NCI-H1105 (cell line): Measurements from ENCODE around the gene HSPA12A.

Source experiments
- DNase-seq: peaks from one replicate; lab custom pipeline; 2025; lab: John Stamatoyannopoulos, UW

HSPA12A gene

DNA sequence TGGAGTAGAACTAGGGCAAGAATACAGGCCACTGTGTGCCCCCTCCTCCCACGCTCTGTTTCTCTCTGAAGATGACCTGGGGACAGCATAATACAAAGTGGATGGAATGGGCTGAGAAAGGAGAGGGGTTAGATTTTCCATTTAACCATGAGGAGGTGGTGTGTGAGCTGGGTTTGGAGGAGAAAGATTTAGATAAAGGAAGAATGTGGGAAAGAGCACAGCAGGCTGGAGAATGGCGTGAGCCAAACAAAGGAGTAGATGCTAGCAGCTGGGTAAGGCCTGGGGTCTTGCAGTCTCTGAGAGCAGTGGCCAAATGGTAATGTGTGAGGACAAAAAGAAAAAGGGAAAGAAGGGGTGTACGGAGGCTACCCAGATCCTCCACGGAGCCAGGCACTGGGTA is 113.0 kb downstream of the HSPA12A start:
- no peak for DNase-seq

DNA sequence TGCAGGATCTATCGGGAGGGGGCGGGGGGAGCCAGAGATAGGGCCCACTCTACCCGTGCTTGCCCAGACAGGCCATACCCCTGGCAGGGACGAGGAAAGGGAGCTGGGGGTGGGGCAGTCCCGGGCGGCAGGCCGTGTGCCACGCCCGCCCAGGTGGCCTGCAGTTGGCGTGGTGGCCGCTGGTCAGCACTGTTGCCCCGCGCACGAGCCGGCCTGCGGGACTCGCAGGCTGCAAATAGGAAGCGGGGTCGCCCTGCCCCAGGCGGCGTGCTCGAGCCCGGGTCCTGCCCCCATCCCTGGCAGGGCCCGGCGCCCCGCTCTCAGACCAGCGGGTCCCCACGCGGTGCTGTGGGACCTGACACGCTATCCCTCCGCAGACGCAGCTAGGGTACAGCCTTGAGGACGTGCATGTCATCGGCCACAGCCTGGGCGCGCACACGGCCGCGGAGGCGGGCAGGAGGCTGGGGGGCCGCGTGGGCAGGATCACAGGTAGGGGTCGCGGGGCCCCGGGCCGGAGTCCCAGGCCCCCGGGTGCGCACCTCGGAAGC is 114.9 kb downstream of the HSPA12A start:
- no peak for DNase-seq

DNA sequence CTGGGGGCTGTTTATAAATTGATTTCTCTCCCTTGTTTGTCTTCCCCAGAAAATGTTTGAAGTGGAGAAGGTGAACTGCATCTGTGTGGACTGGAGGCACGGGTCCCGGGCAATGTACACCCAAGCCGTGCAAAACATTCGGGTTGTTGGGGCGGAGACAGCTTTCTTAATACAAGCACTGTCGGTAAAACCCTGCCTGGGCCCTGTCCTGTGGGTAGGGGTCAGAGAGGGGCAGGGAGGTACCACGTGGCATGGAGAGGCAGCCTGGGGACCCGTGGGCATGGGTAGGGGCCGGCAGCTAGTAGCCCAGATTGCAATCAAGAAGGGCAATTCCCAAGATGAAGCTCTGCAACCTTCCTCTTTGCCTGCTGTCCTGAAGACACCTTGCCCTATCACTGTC is 115.6 kb downstream of the HSPA12A start:
- no peak for DNase-seq

DNA sequence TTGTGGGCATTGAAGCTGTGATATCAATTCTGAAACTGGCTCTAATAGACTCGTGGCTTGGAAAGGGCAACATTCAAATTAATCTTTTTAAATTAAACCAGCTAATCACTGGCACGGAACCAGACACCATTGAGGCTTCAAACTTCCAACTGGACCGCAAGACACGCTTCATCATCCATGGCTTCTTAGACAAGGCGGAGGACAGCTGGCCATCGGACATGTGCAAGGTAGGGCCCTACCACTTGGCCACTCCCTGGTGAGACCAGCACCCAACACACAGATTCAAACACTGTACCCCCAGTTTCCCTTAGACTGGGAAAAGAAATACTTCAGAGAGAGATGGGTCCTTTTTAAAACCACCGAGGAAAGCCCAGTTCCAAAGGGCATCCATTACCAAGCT is 116.5 kb downstream of the HSPA12A start:
- no peak for DNase-seq

DNA sequence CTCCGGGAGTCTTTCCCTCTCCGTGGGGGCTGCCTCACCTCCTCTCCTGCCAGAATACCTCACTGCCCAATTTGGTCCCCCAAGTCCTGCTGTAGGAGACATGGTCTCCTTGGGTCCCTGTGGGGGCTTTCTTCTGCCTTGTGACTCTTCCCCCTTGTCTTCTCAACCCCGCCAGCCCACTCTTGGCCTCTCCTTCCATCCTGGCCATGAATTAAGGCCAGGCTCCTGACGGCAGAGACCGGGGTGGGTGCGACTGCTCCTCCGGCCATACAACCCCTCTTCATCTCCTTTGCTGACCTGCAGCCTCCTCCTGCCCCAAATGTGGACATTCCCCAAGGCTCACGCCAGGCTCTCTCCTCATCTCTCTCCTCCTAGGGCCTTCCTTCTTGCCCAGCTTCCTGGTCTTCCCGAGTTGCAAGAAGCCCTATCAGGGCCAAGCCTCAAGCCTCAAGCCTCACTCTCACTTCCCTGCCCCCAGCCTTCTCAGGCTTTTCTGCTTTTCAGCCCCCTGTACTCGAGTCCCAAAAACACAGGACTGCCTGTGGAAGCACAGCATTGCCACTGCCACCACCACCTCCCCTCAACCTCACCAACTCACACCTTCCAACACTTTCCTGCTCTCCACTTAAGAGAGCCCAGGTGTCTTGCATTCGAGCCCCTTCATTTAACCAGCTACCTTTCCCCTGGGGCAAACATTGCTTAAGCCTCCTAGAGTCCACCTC is 120.3 kb downstream of the HSPA12A start:
- no peak for DNase-seq

DNA sequence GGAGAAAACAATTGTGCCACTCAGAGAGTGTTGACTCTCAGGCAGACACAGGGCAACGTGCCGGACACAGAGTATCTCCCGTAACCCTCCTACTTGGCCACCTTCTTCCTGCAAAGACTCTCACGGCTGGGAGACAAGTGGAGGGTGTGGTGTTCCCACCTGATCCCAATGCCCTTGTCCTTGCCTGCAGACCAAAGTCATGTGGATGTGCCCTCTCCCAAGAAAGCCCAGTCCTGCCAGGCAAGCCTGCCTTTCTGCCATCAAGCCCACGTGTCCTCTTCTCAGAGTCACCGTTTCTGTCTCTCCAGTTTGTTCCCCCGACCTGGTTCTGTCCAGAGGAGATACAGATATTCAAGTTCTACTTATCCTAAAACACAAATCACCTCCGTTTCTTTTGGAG is 120.9 kb downstream of the HSPA12A start:
- no peak for DNase-seq
